Mucosa of stomach (tissue), 1 donor: ENCODE measurements around the gene KCNJ8.
"Not testable (repeated sequence)": the region's sequence is repeated elsewhere in the genome, so short reads cannot be mapped to it uniquely, and the experiment has no call there.

Experiments used
- H3K27me3 ChIP-seq: one replicate; pipeline ENCODE4 v1.7.0; 2013; ENCODE audit warnings: mild to moderate bottlenecking, low read length; ENCODE audit not compliant: control insufficient read depth, insufficient read depth
- H3K36me3 ChIP-seq: one replicate; pipeline ENCODE4 v1.7.0; 2013; ENCODE audit warnings: low read length; ENCODE audit not compliant: control insufficient read depth, insufficient read depth
- H3K4me1 ChIP-seq: one replicate; pipeline ENCODE4 v1.7.0; 2013; ENCODE audit warnings: mild to moderate bottlenecking, low read length; ENCODE audit not compliant: control insufficient read depth, insufficient read depth
- H3K4me3 ChIP-seq: one replicate; pipeline ENCODE4 v1.7.0; 2013; ENCODE audit warnings: low read length
- H3K9ac ChIP-seq: one replicate; pipeline ENCODE4 v1.7.0; 2013; ENCODE audit warnings: mild to moderate bottlenecking, low read length, moderate library complexity
- H3K9me3 ChIP-seq: one replicate; pipeline ENCODE4 v1.7.0; 2013; ENCODE audit warnings: mild to moderate bottlenecking, low read length, moderate library complexity; ENCODE audit not compliant: control insufficient read depth
- donor health status: Pancreatic carcinoma.

KCNJ8 gene

GRCh38 chr12:21774358-21775132 is at the start of gene KCNJ8:
Gene KCNJ8 (minus strand): TSS chr12:21774706. CDS start chr12:21773616, 1,090 bp downstream.
- H3K9ac ChIP-seq: peak within 1 kb of the TSS; percentile 25

DNA sequence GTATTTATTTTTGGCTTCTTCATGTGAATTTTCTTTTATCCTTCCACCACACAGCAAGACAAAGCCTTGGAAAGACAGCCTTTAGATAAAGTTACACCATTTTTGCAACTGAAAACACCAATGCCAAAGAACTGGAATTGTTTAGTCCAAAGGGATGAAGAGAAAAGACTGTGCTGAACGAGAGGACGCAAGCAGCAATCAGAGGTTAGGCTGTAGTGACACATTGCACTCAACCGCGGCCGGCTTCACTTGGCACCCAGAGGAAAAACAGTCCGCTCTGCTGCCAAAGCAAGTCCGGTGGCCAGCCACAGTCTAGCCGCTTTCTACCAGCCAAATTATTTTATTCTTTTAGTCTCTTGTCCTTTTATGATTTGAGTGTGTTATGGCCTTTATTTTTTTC is 49.1 kb upstream of the KCNJ8 start:
- no peaks in the 10 kb centered on the region for H3K9me3 ChIP-seq
- no peak overlapping the region for H3K9ac ChIP-seq
- H3K4me3 ChIP-seq: no peak overlapping the region
- no peaks in the 10 kb centered on the region for H3K4me1 ChIP-seq
- no peaks in the 10 kb centered on the region for H3K36me3 ChIP-seq
- no peaks in the 10 kb centered on the region for H3K27me3 ChIP-seq

More at GRCh38 chr12:21774358-21775132, at the start of gene KCNJ8:
- peaks cover 23% of the 10 kb centered on the region for H3K27me3 ChIP-seq
- no peak within 1 kb of the TSS for H3K4me3 ChIP-seq
- no peaks in the 10 kb centered on the region for H3K9me3 ChIP-seq
- no peaks in the 10 kb centered on the region for H3K4me1 ChIP-seq
- H3K36me3 ChIP-seq: no peaks in the 10 kb centered on the region

GRCh38 chr12:21819678-21820077 is 45.2 kb upstream of the KCNJ8 start:
- Histone ChIP-seq H3K9me3 (no peaks in the 10 kb centered on the region), H3K36me3 (no peaks in the 10 kb centered on the region), H3K4me1 (no peaks in the 10 kb centered on the region), H3K4me3 (no peak overlapping the region), H3K9ac (no peak overlapping the region), H3K27me3 (no peaks in the 10 kb centered on the region)

DNA sequence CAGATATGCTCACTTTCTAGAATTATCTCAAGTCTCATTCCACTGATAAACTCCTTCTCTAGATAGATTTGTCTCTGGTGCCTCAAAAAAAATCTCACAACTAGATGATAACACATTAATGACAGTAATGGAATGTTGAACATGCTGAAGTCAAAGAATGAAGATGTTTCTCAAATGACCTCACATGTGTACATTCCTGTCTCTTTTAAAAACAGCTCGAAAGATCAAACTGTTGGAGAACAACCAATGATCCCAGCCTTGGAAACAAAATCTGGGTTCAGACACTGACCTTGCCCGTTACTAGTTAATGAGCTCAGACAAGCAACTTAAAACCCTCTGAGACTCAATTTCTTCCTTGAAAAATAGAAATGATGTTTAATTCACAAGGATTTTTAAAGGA is 44.7 kb upstream of the KCNJ8 start:
- H3K36me3 ChIP-seq: no peaks in the 10 kb centered on the region
- no peaks in the 10 kb centered on the region for H3K4me1 ChIP-seq
- H3K9me3 ChIP-seq: no peaks in the 10 kb centered on the region

DNA sequence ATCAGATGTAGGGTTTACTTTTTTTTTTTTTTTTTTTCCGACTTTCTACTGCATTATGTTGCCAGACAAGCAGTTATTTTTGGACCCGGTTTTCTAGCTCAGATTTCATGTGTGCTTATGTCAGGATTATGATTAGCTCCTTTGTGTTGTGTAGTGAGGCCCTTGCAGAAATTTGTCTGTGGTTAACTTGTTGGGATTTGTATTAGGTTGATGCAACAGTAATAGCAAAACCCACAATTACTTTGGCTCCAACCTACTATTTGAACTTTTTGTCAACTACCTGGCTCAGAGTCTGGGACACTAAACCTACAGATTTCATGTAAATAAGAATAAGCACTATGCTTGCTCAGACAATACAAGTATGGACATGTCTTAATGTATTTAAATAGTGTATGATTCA is 44.1 kb upstream of the KCNJ8 start:
- Histone ChIP-seq H3K36me3 (no peaks in the 10 kb centered on the region), H3K4me3 (no peak overlapping the region), H3K4me1 (no peaks in the 10 kb centered on the region), H3K9me3 (no peaks in the 10 kb centered on the region), H3K9ac (no peak overlapping the region), H3K27me3 (no peaks in the 10 kb centered on the region)

More for the DNA sequence above, 44.7 kb upstream of the KCNJ8 start:
- Histone ChIP-seq H3K4me3 (no peak overlapping the region), H3K27me3 (no peaks in the 10 kb centered on the region), H3K9ac (no peak overlapping the region)

DNA sequence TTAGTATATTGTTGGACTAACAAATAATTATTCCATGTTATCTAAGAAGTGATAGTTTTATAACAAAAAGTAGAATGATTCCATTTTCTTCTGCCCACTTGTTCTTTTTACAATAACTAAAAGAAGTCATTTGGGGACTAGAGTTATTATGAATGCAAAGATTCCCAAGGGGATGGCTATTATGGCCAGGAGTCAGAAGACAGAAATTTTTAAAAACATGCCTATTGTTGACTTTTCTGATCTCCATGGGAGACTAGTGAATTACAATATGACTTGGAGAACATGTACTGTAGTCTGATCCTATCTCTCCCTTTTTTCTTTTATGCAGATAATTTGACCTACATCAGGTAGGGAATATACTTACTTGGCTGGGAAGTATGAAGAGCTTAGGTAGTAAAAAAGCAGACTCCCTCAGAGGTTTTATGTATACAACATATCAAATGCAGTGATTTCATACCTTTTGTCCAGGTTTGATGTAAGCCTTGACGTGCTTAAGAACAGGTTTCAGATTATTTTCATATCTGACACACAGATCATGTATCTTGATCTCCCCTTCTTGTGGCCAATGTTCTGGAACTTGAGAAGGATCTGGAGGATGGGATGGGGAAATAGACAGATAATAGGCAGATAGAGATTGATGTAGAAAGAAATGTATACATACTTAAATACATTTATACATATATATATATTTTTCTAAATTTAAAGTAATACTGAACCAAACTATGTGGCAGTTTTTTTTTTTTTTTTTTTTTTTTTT is 41.0 kb upstream of the KCNJ8 start:
- Histone ChIP-seq H3K4me1 (no peaks in the 10 kb centered on the region), H3K9me3 (no peaks in the 10 kb centered on the region), H3K27me3 (no peaks in the 10 kb centered on the region), H3K9ac (no peak overlapping the region), H3K36me3 (no peaks in the 10 kb centered on the region), H3K4me3 (no peak overlapping the region)

DNA sequence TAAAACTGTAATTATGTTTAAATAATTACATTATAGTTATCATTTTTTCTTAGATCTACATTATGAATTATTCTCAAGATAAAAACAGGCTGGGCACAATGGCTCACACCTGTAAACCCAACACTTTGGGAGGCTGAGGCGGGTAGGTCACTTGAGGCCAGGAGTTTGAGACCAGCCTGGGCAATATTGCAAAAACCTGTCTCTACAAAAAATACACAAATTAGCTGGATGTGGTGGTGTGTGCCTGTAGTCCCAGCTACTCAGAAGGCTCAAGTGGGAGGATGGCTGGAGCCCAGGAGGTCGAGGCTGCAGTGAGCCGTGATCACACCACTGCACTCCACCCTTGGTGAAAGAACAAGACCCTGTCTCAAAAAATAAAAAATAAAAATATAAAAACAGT is 40.3 kb upstream of the KCNJ8 start:
- H3K4me3 ChIP-seq: no peak overlapping the region
- no peaks in the 10 kb centered on the region for H3K36me3 ChIP-seq
- H3K4me1 ChIP-seq: no peaks in the 10 kb centered on the region
- no peaks in the 10 kb centered on the region for H3K27me3 ChIP-seq
- H3K9ac ChIP-seq: no peak overlapping the region
- H3K9me3 ChIP-seq: no peaks in the 10 kb centered on the region

DNA sequence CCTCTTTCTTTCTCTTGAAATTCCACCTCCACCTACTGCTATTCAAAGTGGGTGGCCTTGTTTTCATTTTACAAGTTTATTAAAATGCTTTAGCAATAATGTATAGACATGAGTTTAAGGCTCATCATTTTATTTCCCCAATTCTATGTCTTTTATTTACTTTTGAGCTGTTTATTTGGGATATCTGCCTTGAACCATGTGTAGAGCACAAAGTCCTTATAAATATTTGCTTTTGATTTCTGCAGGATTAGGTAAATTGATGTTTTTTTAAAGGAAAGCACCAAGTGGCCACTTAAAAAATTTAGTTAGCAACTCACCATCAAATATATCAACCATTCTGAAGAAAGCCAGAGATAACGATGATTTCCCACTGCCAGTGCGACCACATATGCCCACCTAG is 39.8 kb upstream of the KCNJ8 start:
- no peak overlapping the region for H3K4me3 ChIP-seq
- no peaks in the 10 kb centered on the region for H3K4me1 ChIP-seq
- H3K36me3 ChIP-seq: no peaks in the 10 kb centered on the region
- no peaks in the 10 kb centered on the region for H3K27me3 ChIP-seq
- H3K9me3 ChIP-seq: no peaks in the 10 kb centered on the region
- H3K9ac ChIP-seq: no peak overlapping the region

- Histone ChIP-seq H3K9me3 (no peaks in the 10 kb centered on the region), H3K4me3 (no peak overlapping the region), H3K36me3 (no peaks in the 10 kb centered on the region), H3K27me3 (no peaks in the 10 kb centered on the region), H3K4me1 (no peaks in the 10 kb centered on the region), H3K9ac (no peak overlapping the region)
These were observed 39.2 kb upstream of the KCNJ8 start for GRCh38 chr12:21813751-21814150.

GRCh38 chr12:21813125-21813524 is 38.6 kb upstream of the KCNJ8 start:
- Histone ChIP-seq H3K9ac (no peak overlapping the region), H3K36me3 (no peaks in the 10 kb centered on the region), H3K4me3 (no peak overlapping the region), H3K4me1 (no peaks in the 10 kb centered on the region), H3K9me3 (no peaks in the 10 kb centered on the region), H3K27me3 (no peaks in the 10 kb centered on the region)

- H3K4me3 ChIP-seq, H3K27me3 ChIP-seq, H3K4me1 ChIP-seq, H3K36me3 ChIP-seq, H3K9ac ChIP-seq, H3K9me3 ChIP-seq: not testable (repeated sequence)
These were observed 37.8 kb upstream of the KCNJ8 start for GRCh38 chr12:21812340-21812739.

GRCh38 chr12:21809100-21809499 is 34.6 kb upstream of the KCNJ8 start:
- Histone ChIP-seq H3K4me3 (no peak overlapping the region), H3K4me1 (no peaks in the 10 kb centered on the region), H3K36me3 (no peaks in the 10 kb centered on the region), H3K27me3 (no peaks in the 10 kb centered on the region), H3K9ac (no peak overlapping the region), H3K9me3 (no peaks in the 10 kb centered on the region)
